Hepatocyte (in vitro differentiated cells): ENCODE results near the gene ZHX3.
"Not testable (repeated sequence)": the region's sequence is repeated elsewhere in the genome, so short reads cannot be mapped to it uniquely, and the experiment has no call there.

Experiments used
- EZH2 ChIP-seq: fragments of 200-600 bp; sonication (generic); IDR thresholded peaks from 2 replicates; pipeline ENCODE4 v1.6.1; 2016; ENCODE audit warnings: antibody characterized with exemption, mild to moderate bottlenecking, borderline replicate concordance
- TF ChIP-seq, protein P1 (sequence below): fragments of 200-600 bp; sonication (generic); IDR thresholded peaks from 2 replicates; pipeline ENCODE4 v1.5.1; 2016; ENCODE audit warnings: antibody characterized with exemption, mild to moderate bottlenecking; ENCODE audit not compliant: poor library complexity

DNA sequence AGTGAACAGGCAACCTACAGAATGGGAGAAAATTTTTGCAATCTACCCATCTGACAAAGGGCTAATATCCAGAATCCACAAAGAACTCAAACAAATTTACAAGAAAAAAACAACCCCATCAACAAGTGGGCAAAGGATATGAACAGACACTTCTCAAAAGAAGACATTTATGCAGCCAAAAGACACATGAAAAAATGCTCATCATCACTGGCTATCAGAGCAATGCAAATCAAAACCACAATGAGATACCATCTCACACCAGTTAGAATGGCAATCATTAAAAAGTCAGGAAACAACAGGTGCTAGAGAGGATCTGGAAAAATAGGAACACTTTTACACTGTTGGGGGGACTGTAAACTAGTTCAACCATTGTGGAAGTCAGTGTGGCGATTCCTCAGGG lies 80.7 kb downstream of the ZHX3 start:
- TF ChIP-seq, protein P1, sequence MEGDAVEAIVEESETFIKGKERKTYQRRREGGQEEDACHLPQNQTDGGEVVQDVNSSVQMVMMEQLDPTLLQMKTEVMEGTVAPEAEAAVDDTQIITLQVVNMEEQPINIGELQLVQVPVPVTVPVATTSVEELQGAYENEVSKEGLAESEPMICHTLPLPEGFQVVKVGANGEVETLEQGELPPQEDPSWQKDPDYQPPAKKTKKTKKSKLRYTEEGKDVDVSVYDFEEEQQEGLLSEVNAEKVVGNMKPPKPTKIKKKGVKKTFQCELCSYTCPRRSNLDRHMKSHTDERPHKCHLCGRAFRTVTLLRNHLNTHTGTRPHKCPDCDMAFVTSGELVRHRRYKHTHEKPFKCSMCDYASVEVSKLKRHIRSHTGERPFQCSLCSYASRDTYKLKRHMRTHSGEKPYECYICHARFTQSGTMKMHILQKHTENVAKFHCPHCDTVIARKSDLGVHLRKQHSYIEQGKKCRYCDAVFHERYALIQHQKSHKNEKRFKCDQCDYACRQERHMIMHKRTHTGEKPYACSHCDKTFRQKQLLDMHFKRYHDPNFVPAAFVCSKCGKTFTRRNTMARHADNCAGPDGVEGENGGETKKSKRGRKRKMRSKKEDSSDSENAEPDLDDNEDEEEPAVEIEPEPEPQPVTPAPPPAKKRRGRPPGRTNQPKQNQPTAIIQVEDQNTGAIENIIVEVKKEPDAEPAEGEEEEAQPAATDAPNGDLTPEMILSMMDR = not testable (repeated sequence)
- not testable (repeated sequence) for TF ChIP-seq EZH2
